Measurements from ENCODE around the gene GSTCD. TPM values are rescaled to one million over a fixed set of nuclear protein-coding genes. Genes with fewer than 3 reads are reported as not detected.

GSTCD gene
- total and polyA plus RNA-seq, 2 of the 4 experiments (the other 2 are of a cell fraction) = 5.2 to 20.3 TPM

- H4K20me1 ChIP-seq (ENCODE audit: insufficient read depth, low read length) = no peaks in the 10 kb centered on the region
- no peak for TF ChIP-seq MXI1 (IDR thresholded peaks at IDR 0.05; ENCODE audit: borderline replicate concordance, low read depth, low read length)
- TF ChIP-seq BHLHE40 (IDR thresholded peaks at IDR 0.05; ENCODE audit: low read depth, low read length) = no peak
- no peak for TF ChIP-seq NFE2L2 (IDR thresholded peaks at IDR 0.05; ENCODE audit: low read depth, low read length)
- no peak for TF ChIP-seq CHD1 (IDR thresholded peaks at IDR 0.05; ENCODE audit: low read depth, low read length)
- TF ChIP-seq MAZ (IDR thresholded peaks at IDR 0.05; ENCODE audit: borderline replicate concordance, low read depth, low read length) = no peak
- no peak for TF ChIP-seq CEBPB (IDR thresholded peaks at IDR 0.05; ENCODE audit: low read depth, low read length)
- no peak for TF ChIP-seq SMC3 (IDR thresholded peaks at IDR 0.05; ENCODE audit: low read depth, low read length)
- TF ChIP-seq RFX5 (IDR thresholded peaks at IDR 0.05; ENCODE audit: low read depth, low read length) = no peak
- TF ChIP-seq POLR2A (IDR thresholded peaks at IDR 0.05; ENCODE audit: low read depth, low read length) = no peak
- no peak for TF ChIP-seq RAD21 (IDR thresholded peaks at IDR 0.05; ENCODE audit: low read length)
- TF ChIP-seq FOS (IDR thresholded peaks at IDR 0.05; ENCODE audit: low read depth, low read length) = no peak
- no peak for TF ChIP-seq CTCF (conservative IDR thresholded peaks at IDR 0.05; ENCODE audit: low read depth, low read length)
- no peak for TF ChIP-seq USF2 (IDR thresholded peaks at IDR 0.05; ENCODE audit: low read depth, low read length)
- no peak for TF ChIP-seq ELK1 (IDR thresholded peaks at IDR 0.05; ENCODE audit: borderline replicate concordance, low read depth, low read length)
- TF ChIP-seq RCOR1 (IDR thresholded peaks at IDR 0.05; ENCODE audit: insufficient replicate concordance, low read length) = no peak
- no peak for TF ChIP-seq MAFK (IDR thresholded peaks at IDR 0.05; ENCODE audit: low read depth, low read length)
- no peak overlapping the region for H3K4me3 ChIP-seq (ENCODE audit: insufficient read depth, low read depth, low read length)
- H2BK5ac ChIP-seq (ENCODE audit: low read depth, low read length, poor library complexity, severe bottlenecking) = no peak overlapping the region
- no peak overlapping the region for H3K56ac ChIP-seq (ENCODE audit: extremely low read depth, insufficient read depth, low read length)
- H3K27me3 ChIP-seq (ENCODE audit: control insufficient read depth, insufficient read depth, low read length) = no peaks in the 10 kb centered on the region
- CTCF ChIA-PET = no interaction called here
- H2BK20ac ChIP-seq (ENCODE audit: low read depth, low read length) = no peak overlapping the region
- POLR2A ChIA-PET (ENCODE audit: unreplicated experiment) = no interaction called here
- H3K9ac ChIP-seq (ENCODE audit: low read depth, low read length) = no peak overlapping the region
- dilution Hi-C loops (cut with HindIII; ENCODE audit: low sequenced_read_pairs, unreplicated experiment) (no loop called here), in situ Hi-C loops (cut with MboI; ENCODE audit: low sequenced_read_pairs) (no loop called here), intact Hi-C loops (cut with micrococcal nuclease) (no loop called here)
- H3K4me1 ChIP-seq (ENCODE audit: control insufficient read depth, insufficient read depth, low read length) = no peaks in the 10 kb centered on the region
- no peaks in the 10 kb centered on the region for H3K9me3 ChIP-seq (ENCODE audit: control insufficient read depth, insufficient read depth, low read length)
- H3K4ac ChIP-seq (ENCODE audit: low read depth, low read length) = no peak overlapping the region
- WGBS, 2 experiments (ENCODE audit: extremely low coverage in 2 of 2, insufficient read length in 1 of 2) = no CpG with 5 or more reads among the region's 1 CpG
- no peaks in the 10 kb centered on the region for H3K79me1 ChIP-seq (ENCODE audit: low read depth in 1 of 2, low read length in 2 of 2)
- no peak overlapping the region for H3K18ac ChIP-seq (ENCODE audit: low read depth, low read length)
- H3K9me1 ChIP-seq (ENCODE audit: insufficient read depth, low read length) = no peaks in the 10 kb centered on the region; the same call in 1 of the 2 replicates
- no peak overlapping the region for H2AFZ ChIP-seq (replicated peaks; ENCODE audit: low read length, poor library complexity)
- no peak for ATAC-seq (ENCODE audit: low read depth)
- no peak overlapping the region for H3K4me2 ChIP-seq (ENCODE audit: low read depth, low read length)
- H4K8ac ChIP-seq (ENCODE audit: low read depth in 2 of 2, low read length in 2 of 2) = no peak overlapping the region
- H2BK15ac ChIP-seq (ENCODE audit: low read depth, low read length) = no peak overlapping the region
- H3K36me3 ChIP-seq (ENCODE audit: control insufficient read depth, insufficient read depth, low read length) = no peaks in the 10 kb centered on the region
- H3K27ac ChIP-seq (ENCODE audit: insufficient read depth, low read length) = no peak overlapping the region
- no peak for DNase-seq
- H4K91ac ChIP-seq (ENCODE audit: insufficient read depth, low read depth, low read length) = no peak overlapping the region
- H2AK5ac ChIP-seq (ENCODE audit: low read depth, low read length) = no peak overlapping the region
- no peak overlapping the region for H3K14ac ChIP-seq (replicated peaks; ENCODE audit: low read depth, low read length)
- BruUV-seq (replicated peaks) = no TSS peak
- H3K23ac ChIP-seq (ENCODE audit: low read depth, low read length) = no peak overlapping the region
- no peak overlapping the region for H2BK120ac ChIP-seq (ENCODE audit: low read depth, low read length)
- H4K5ac ChIP-seq (ENCODE audit: low read depth, low read length) = no peak overlapping the region
- H2AK9ac ChIP-seq (replicated peaks; ENCODE audit: low read depth, low read length, poor library complexity) = no peak overlapping the region
Measured at GRCh38 chr4:105838082-105838481, 129.5 kb downstream of the GSTCD start.

All from IMR-90 (cell line).